ENCODE results near the gene CACNA1S. TPM values are rescaled to one million over a fixed set of nuclear protein-coding genes. Genes with fewer than 3 reads are reported as not detected.

Gene CACNA1S
- total and polyA plus RNA-seq, 2 of the 13 experiments (the other 11 are each of a cell fraction or from before 2014, with no cell fraction given), result not detected

- H3K4me2 ChIP-seq (ENCODE audit: low read depth, low read length), result no peak overlapping the region
- ChIA-PET CTCF (ENCODE audit: low intra/inter-chr PET ratio, low total read pairs) (no interaction called here), POLR2A (no interaction called here)
- WGBS (ENCODE audit: low lambda C conversion rate), result 100% methylated on average over 3 of the region's 5 CpGs
- H3K9me3 ChIP-seq (ENCODE audit: low read length), result no peaks in the 10 kb centered on the region
- H3K27me3 ChIP-seq (ENCODE audit: control insufficient read depth in 1 of 2, insufficient read depth in 2 of 2, low read length in 2 of 2), result no peaks in the 10 kb centered on the region
- H3K27ac ChIP-seq (ENCODE audit: extremely low read length, insufficient read depth, low read length), result no peak overlapping the region
- intact Hi-C loops (cut with micrococcal nuclease; ENCODE audit: unreplicated experiment), result no loop called here
- H3K4me1 ChIP-seq (ENCODE audit: insufficient read depth, low read length), result no peaks in the 10 kb centered on the region
- no TSS peak for BruUV-seq (replicated peaks)
- TF ChIP-seq ZNF841 (CRISPR knock-in tag; IDR thresholded peaks at IDR 0.05; ENCODE audit: borderline replicate concordance), result no peak
- no peak for TF ChIP-seq ZNF777 (CRISPR knock-in tag; IDR thresholded peaks at IDR 0.05)
- TF ChIP-seq SRSF1 (optimal IDR thresholded peaks at IDR 0.05; ENCODE audit: low read depth, low read length), result no peak
- TF ChIP-seq HNRNPH1 (optimal IDR thresholded peaks at IDR 0.05; ENCODE audit: low read depth, low read length), result no peak
- no peak for TF ChIP-seq NCOA1 (CRISPR knock-in tag; IDR thresholded peaks at IDR 0.05)
- TF ChIP-seq SP140L (CRISPR knock-in tag; IDR thresholded peaks at IDR 0.05; ENCODE audit: borderline replicate concordance), result no peak
- no peak for TF ChIP-seq POLR2AphosphoS2 (IDR thresholded peaks at IDR 0.05; ENCODE audit: low read depth, low read length)
- TF ChIP-seq FOXK1 (CRISPR knock-in tag; IDR thresholded peaks at IDR 0.05; ENCODE audit: borderline replicate concordance, low read depth), result no peak
- TF ChIP-seq PTBP1 (IDR thresholded peaks at IDR 0.05; ENCODE audit: low read depth, low read length, poor library complexity, severe bottlenecking), result no peak
- no peak for TF ChIP-seq XRCC5 (optimal IDR thresholded peaks at IDR 0.05; ENCODE audit: low read length)
- no peak for TF ChIP-seq MAX (IDR thresholded peaks at IDR 0.05)
- no peak for TF ChIP-seq HNF4G (IDR thresholded peaks at IDR 0.05; ENCODE audit: borderline replicate concordance, low read depth, low read length)
- TF ChIP-seq HNF4G (CRISPR knock-in tag; IDR thresholded peaks at IDR 0.05; ENCODE audit: borderline replicate concordance, low read depth), result no peak
- TF ChIP-seq, protein P1, sequence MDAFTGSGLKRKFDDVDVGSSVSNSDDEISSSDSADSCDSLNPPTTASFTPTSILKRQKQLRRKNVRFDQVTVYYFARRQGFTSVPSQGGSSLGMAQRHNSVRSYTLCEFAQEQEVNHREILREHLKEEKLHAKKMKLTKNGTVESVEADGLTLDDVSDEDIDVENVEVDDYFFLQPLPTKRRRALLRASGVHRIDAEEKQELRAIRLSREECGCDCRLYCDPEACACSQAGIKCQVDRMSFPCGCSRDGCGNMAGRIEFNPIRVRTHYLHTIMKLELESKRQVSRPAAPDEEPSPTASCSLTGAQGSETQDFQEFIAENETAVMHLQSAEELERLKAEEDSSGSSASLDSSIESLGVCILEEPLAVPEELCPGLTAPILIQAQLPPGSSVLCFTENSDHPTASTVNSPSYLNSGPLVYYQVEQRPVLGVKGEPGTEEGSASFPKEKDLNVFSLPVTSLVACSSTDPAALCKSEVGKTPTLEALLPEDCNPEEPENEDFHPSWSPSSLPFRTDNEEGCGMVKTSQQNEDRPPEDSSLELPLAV (CRISPR knock-in tag; conservative IDR thresholded peaks at IDR 0.05; ENCODE audit: low read depth), result no peak
- no peak for DNase-seq (ENCODE audit: low spot score)
- no peak for ATAC-seq
- H3K4me3 ChIP-seq (replicated peaks in 1 of 3; ENCODE audit: insufficient read depth in 1 of 3, low read depth in 2 of 3, low read length in 3 of 3), result no peak overlapping the region
- in situ Hi-C loops (cut with HindIII; ENCODE audit: extremely low pct_ligation_motif_present, low pct_unique_long_range_greater_than_20kb), result no loop called here
- no peak for FAIRE-seq
- peaks cover 30 to 93% of the 10 kb centered on the region in 2 experiments; a peak in 4 of 5 replicates for H3K36me3 ChIP-seq (replicated peaks in 1 of 2; ENCODE audit: control insufficient read depth in 1 of 2, insufficient read depth in 2 of 2, low read length in 2 of 2)
- no peak overlapping the region for H2AFZ ChIP-seq (ENCODE audit: low read length)
- H3K79me2 ChIP-seq (ENCODE audit: insufficient read depth, low read length), result no peaks in the 10 kb centered on the region
- H4K20me1 ChIP-seq (ENCODE audit: insufficient read depth, low read length), result 0 out of 2 replicates have a peak, but pooled peaks cover 4% of the 10 kb centered on the region
- no peak overlapping the region for H3K9ac ChIP-seq (ENCODE audit: insufficient read depth, low read depth, low read length)
Observed at GRCh38 chr1:201141418-201141817, 29.2 kb upstream of the CACNA1S start.
